MM.1S (cell line): ENCODE results near the gene LRP10.

Experiments used
- EZH2 ChIP-seq: fragments of 300-600 bp; sonication (generic); optimal IDR thresholded peaks from 2 replicates; pipeline ENCODE3; 2017; ENCODE audit warnings: low read depth, mild to moderate bottlenecking, antibody characterized with exemption, low read length, mixed read lengths
- TF ChIP-seq, protein P1 (sequence below): fragments of 300-600 bp; sonication (generic); IDR thresholded peaks from 2 replicates; pipeline ENCODE4 v1.5.1; 2016; ENCODE audit warnings: antibody characterized with exemption, low read length, mixed read lengths

DNA sequence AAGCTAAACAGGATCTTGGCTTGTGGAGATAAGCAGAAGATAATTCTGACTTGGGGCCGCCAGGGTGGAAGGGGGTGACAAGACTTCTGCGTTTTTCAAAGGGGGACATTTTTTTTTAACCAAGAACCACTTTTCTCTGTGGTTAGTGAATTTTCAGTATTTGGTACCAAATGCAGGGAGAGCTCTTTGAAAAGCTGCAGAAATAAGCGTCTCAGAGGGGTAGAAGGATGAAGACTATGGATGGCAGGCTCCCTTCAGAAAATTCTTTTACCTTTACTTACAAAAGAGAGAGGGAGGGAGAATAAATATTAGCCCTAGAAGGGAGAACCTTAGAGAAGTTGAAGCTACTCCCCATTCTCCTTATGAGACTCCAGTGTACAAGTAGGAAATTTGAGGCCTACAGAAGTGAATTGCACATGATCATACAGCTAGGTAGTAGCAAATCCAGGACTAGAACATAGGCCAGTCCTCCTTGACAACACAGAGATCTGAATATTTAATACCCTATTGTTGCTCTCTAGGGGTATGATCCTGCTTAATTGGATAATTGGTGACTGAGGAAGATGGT lies 41.0 kb upstream of the LRP10 start:
- TF ChIP-seq, protein P1, sequence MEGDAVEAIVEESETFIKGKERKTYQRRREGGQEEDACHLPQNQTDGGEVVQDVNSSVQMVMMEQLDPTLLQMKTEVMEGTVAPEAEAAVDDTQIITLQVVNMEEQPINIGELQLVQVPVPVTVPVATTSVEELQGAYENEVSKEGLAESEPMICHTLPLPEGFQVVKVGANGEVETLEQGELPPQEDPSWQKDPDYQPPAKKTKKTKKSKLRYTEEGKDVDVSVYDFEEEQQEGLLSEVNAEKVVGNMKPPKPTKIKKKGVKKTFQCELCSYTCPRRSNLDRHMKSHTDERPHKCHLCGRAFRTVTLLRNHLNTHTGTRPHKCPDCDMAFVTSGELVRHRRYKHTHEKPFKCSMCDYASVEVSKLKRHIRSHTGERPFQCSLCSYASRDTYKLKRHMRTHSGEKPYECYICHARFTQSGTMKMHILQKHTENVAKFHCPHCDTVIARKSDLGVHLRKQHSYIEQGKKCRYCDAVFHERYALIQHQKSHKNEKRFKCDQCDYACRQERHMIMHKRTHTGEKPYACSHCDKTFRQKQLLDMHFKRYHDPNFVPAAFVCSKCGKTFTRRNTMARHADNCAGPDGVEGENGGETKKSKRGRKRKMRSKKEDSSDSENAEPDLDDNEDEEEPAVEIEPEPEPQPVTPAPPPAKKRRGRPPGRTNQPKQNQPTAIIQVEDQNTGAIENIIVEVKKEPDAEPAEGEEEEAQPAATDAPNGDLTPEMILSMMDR: no peak
- no peak for TF ChIP-seq EZH2
